ENCODE measurements around the gene FANCI.
A peak's percentile ranks its signal among the peaks of the same experiment; 100 is the strongest.

Gene FANCI

DNA sequence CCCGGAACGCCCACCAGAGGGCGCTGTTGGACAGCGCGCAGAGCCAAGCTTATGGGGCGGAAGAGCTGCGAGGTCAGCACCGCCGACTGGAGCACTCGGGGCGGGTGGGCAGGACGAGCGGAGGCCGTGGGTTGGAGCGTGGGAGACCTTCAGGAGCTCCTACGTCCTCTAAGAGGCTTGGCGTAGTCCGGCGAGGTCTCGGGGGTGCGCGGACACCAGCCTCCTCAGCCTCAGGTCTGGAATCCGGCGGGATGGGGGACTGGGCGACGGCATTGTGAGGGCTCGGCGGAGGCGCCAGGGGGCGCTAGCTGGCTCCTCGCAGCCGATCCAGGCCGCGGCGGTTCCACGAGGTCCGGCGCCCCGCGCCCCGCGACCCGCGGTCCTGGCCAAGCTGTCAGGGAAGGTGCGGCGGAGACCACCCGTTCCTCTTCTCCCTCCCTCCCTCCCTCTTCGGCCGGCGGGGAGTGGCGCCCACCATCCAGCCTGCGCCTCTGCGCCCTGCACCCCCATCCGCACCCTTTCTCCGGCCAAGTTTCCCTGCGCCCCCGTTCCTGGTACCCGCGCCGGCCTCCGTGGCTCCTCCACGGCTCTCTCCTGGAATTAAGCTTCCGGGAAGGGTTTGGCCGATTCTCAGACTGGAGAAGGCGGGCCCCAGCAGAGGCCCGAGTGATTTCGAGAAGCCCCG, 115.1 kb downstream of the FANCI start:
- TF ChIP-seq POLR2A (IDR thresholded peaks at IDR 0.05; ENCODE audit: low read depth, low read length) = no peak
- TF ChIP-seq TAF1 (IDR thresholded peaks at IDR 0.05; ENCODE audit: borderline replicate concordance, low read depth, low read length) = no peak
- FAIRE-seq (peak; percentile 98), DNase-seq (ENCODE audit: insufficient read length) (peak; percentile 92)

DNA sequence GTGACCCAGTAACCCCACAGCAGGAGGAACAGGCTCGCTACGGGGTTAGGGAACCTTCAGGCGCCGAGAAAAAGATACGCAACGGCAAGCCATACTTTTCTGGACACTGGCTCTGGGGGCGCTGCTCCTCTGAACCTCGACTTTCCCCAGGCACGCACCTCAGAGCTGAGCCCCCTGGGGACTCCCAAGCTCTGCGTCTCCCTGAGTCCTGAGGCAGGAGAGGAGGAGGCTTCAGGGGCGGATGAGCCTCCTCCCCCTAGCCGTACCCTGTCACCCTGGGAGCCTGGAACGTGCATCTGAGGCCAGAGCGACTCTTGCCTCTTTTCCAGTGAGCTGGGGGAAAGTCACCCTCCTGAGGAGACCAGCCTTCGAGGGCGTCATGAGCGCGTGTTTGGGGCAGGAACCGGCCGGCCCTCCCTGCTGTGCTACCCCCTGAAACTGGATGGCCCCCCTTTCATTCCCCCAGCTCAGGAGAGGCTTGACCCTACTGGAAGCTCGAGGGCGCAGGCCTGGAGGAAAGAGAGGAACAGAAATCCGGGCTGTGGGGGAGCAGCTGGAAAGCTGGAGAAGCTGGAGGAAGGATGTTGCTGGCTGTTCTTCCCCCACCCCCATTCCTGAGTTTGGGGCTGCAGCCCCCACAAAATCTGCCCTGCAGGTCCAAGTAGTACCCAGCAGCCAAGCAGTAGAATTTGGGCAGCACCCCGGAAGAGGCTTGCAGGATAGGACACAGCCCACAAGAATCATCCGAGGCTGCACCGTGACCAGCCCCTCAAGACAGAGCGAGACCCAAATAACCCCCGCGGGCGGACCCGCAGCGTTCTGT, 115.9 kb downstream of the FANCI start:
- TF ChIP-seq POLR2A (IDR thresholded peaks at IDR 0.05; ENCODE audit: low read depth, low read length) = no peak
- no peak for TF ChIP-seq TAF1 (IDR thresholded peaks at IDR 0.05; ENCODE audit: borderline replicate concordance, low read depth, low read length)
- TF ChIP-seq POLR2AphosphoS5 (IDR thresholded peaks at IDR 0.05; ENCODE audit: low read depth, low read length) = no peak
- DNase-seq (ENCODE audit: insufficient read length) (no peak), FAIRE-seq (no peak)

DNA sequence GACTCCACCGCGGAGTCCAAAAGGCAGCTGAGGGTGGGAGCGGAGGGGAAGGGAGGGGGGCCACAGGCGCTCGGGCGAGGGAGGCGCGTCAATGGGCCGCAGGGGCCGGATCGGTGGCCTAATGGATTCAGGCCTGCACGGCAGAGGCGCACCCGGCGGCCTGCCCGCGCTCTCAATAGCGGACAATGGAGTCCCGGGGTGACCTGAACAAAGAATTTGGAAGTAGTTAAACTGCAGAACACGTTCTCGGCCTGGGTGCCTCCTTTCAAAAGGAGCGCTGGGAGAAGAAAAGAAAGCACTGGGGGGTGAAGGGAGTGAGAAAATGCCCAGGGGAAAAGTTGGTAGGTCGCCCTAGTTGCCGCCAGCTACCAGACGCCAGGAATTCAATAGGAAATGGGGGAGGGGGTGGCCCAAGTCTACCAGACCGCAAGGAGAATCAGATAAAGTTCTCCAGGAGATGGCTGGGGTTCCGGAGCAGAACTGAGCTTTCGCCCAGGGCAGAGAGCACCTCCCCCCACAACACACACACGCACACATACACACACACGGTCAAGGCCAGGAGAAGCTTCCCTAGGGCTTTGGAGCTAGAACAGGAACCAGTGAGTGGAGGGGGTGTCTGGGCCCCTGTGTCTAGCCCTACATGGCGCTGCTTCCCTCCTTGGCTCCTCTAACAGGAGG, 116.7 kb downstream of the FANCI start:
- DNase-seq (ENCODE audit: insufficient read length) (no peak), FAIRE-seq (no peak)
- TF ChIP-seq POLR2A (IDR thresholded peaks at IDR 0.05; ENCODE audit: low read depth, low read length) = no peak
- no peak for TF ChIP-seq TAF1 (IDR thresholded peaks at IDR 0.05; ENCODE audit: borderline replicate concordance, low read depth, low read length)
- TF ChIP-seq POLR2AphosphoS5 (IDR thresholded peaks at IDR 0.05; ENCODE audit: low read depth, low read length) = no peak

DNA sequence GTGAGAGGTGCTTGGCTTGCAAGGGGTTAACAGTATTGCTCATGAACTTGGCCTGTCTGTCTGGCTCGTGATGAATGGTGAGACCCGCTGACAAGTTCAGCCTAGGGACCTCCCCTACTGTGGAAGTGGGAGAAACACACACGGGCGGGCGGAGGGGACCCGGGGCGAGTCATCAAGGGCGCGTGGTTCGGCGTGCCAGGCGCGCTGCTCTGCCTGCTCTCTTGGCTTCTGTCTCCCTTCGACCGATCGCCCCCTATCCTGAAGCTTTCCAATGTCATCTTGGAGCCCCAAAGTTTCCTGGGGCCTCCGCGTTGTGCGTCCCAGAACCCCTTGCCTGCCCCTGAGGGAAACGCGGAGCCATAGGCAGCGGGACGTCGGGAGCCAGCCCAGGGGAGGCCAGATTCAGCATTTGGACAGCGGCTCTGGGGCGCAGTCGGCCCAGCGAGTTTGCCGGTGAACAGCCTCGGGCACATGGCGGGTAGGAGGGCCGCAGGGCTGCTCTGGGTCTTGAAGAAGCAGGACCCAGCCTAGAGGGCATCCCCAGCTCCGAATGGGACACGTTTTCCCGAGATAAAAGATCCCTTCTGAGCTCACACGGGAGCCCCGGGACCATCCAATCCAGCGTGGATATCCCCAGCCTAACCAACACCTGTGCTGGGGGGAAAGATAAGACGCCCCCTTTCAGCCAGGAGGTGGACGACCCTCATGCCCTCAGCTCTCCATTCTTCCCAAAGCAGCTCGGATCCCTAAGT, 117.8 kb downstream of the FANCI start:
- peak; percentile 80 for DNase-seq (ENCODE audit: insufficient read length)

DNA sequence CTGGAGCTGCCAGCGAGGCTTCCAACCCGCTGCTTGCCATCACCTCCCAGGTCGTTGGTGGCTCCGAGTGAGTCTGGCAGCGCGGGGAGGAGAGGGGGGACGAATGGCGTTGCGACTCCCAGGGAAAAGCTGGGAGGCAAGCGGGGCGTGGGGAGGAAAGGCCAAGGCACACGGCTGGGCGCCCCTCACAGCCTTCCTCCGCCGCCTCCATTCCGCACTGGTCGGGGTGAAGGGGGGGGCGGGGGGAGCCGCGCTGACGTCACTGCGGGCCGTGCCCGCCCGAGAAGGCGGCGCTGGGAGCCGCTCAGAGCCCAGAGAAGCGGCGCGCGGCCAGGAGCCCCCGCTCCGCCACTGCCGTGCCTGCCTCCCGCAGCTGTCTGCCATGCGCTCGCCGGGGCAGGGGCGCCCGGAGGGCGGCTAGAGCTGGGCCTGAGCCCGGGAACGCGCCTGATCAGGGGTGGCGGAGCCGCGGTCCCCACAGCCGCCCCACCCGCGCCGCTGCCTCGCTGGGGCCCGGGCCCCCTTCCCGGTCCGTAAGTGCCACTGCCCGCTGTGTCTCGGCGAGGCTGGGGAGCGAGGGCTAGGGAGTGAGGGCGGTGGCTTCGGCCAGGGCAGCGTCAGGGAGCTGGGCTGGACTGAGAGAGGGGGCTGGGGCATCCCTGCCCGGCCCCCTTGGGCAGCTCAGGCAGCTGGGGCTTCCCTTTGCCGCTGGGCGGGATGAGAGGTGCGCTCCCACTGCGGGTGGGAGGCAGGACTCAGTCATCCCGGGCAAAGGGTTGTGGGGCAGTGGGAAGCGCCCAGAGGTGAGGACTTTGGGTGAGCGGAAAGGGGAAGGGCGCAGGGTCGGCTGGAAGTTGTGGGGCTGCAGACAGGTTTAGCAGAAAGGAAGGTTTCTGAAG, 118.7 kb downstream of the FANCI start:
- no peak for DNase-seq (ENCODE audit: insufficient read length)
- TF ChIP-seq POLR2AphosphoS5 (IDR thresholded peaks at IDR 0.05; ENCODE audit: low read depth, low read length) (no peak), TAF1 (IDR thresholded peaks at IDR 0.05; ENCODE audit: borderline replicate concordance, low read depth, low read length) (no peak), POLR2A (IDR thresholded peaks at IDR 0.05; ENCODE audit: low read depth, low read length) (no peak)
- no peak for FAIRE-seq

More for the DNA sequence above, 117.8 kb downstream of the FANCI start:
- TF ChIP-seq TAF1 (IDR thresholded peaks at IDR 0.05; ENCODE audit: borderline replicate concordance, low read depth, low read length) = no peak
- no peak for TF ChIP-seq POLR2A (IDR thresholded peaks at IDR 0.05; ENCODE audit: low read depth, low read length)
- no peak for TF ChIP-seq POLR2AphosphoS5 (IDR thresholded peaks at IDR 0.05; ENCODE audit: low read depth, low read length)
- FAIRE-seq = no peak

DNA sequence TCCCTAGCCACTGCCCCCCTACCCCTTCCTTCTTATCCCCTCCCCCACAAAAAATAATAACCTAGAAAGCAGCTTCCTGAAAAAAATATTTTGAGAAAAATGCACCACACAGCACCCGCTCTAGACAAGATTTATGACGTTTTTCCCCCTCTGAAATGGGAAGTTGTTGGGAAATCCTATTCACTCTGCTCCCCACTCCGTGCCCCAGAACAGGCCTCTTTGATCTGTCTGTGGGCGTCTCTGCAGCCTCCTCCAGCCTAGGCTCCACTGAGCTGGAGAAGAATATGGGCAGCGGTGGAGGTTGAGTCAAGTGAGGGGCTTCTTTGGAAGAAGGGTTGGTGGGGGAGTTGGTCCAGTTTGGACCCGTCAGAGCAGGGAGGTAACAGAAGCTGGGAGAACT, 119.4 kb downstream of the FANCI start:
- no peak for FAIRE-seq

DNA sequence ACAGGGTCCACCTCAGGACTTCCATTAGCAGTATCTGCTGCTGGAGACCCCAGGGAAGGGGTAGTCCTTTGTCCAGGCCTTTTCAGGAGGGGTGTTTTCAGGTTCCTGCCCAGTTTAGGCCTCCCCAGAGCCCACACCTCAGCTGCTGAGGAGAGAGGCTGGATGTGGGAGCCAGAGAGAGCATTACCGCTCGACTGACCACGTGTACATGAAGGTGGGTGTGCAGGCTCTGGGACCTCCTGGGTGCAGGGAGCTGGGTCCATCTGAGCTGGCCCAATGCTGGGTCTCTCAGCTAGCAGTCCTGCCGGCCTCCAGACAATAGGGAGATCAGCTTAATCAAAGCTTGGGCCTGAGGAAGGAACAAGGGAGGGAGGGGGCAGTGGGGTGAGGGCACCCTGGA, 120.0 kb downstream of the FANCI start:
- TF ChIP-seq POLR2A (IDR thresholded peaks at IDR 0.05; ENCODE audit: low read depth, low read length) (no peak), POLR2AphosphoS5 (IDR thresholded peaks at IDR 0.05; ENCODE audit: low read depth, low read length) (no peak), TAF1 (IDR thresholded peaks at IDR 0.05; ENCODE audit: borderline replicate concordance, low read depth, low read length) (no peak)
- DNase-seq (ENCODE audit: insufficient read length) (no peak), FAIRE-seq (no peak)

More for the DNA sequence above, 119.4 kb downstream of the FANCI start:
- no peak for TF ChIP-seq POLR2AphosphoS5 (IDR thresholded peaks at IDR 0.05; ENCODE audit: low read depth, low read length)
- no peak for TF ChIP-seq POLR2A (IDR thresholded peaks at IDR 0.05; ENCODE audit: low read depth, low read length)
- TF ChIP-seq TAF1 (IDR thresholded peaks at IDR 0.05; ENCODE audit: borderline replicate concordance, low read depth, low read length) = no peak
- no peak for DNase-seq (ENCODE audit: insufficient read length)

DNA sequence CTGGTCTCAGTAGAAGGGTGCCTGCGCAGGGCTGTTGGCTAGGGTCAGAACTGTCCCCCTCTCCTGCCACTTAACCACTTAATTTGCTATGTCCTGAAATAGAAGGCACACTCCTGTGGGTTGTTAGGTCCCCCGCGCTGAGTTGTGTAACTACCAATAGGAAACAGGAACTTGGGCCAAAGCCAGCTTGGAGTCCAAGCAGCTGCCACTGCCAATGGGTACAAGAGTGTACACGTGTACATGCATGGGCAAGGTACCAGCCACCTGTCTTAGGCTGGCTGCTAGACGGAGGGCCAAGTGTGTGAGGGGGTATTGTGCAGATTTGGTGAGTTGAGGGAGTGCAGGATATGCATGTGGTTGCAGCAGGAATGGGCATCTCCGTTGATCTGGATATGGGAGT, 120.6 kb downstream of the FANCI start:
- no peak for DNase-seq (ENCODE audit: insufficient read length)
- no peak for FAIRE-seq
- no peak for TF ChIP-seq POLR2A (IDR thresholded peaks at IDR 0.05; ENCODE audit: low read depth, low read length)
- no peak for TF ChIP-seq POLR2AphosphoS5 (IDR thresholded peaks at IDR 0.05; ENCODE audit: low read depth, low read length)
- TF ChIP-seq TAF1 (IDR thresholded peaks at IDR 0.05; ENCODE audit: borderline replicate concordance, low read depth, low read length) = no peak

DNA sequence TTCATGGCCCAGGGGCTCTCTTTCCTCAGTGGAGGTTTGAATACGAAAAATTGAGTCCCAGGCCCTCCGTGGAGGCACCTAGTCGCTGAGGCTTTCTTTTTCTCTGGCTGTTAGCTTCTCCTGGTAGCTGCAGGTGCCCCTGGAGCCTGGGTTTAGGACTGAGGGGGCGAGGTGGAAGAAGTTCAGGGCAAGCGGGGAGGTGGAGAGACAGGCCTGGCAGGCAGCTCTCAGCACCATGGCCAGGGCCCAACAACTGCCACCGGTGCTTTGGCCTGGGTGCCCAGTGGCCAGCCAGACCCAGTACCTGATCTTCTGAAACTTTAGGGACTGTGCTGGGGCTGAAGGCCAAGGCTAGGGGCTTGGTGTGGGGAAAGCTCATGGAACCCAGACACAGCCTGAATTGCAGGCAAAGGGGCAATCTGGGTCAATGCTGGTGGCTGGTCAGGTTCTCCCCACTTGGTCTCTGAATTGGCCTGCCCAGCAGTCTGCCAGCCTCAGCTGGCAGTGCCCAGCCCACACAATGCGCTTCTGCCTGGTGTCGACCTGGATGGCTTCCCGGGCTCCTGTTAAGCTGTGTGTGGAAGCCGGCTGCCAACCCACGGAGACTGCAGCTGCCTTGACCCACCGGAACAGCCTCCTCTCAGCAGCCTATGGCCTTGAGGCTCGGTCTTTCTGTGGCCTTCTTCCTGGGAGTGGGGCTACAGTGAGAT, 121.1 kb downstream of the FANCI start:
- TF ChIP-seq TAF1 (IDR thresholded peaks at IDR 0.05; ENCODE audit: borderline replicate concordance, low read depth, low read length) = no peak
- TF ChIP-seq POLR2A (IDR thresholded peaks at IDR 0.05; ENCODE audit: low read depth, low read length) = no peak
- TF ChIP-seq POLR2AphosphoS5 (IDR thresholded peaks at IDR 0.05; ENCODE audit: low read depth, low read length) = no peak
- FAIRE-seq (no peak), DNase-seq (ENCODE audit: insufficient read length) (no peak)
